Heart left ventricle (tissue), 16 donors: ENCODE data around the gene RNH1. TPM values are rescaled to one million over a fixed set of nuclear protein-coding genes. Genes with fewer than 3 reads are reported as not detected.
"Not testable (repeated sequence)": the region's sequence is repeated elsewhere in the genome, so short reads cannot be mapped to it uniquely, and the experiment has no call there.

Experiments used
- ATAC-seq, 4 donors: fragments of 200-7000 bp; cut with Tn5 transposase; one replicate each; pipeline ENCODE4 v1.9.1; 2020 to 2022; ENCODE audit warnings: moderate library complexity in 4 of 4, mild to moderate bottlenecking in 3 of 4, moderate number of reproducible peaks in 1 of 4
- DNase-seq, 5 donors: peaks; one replicate each; pipeline ENCODE4 v3.0.0-alpha.2; 2020
- H3K27ac ChIP-seq, 12 donors: fragments of 200-600 bp; sonication (generic) in 4 of 12; one replicate each; pipeline versions ENCODE4 v1.5.0 to v1.8.0; 2016 to 2022; ENCODE audit warnings: mild to moderate bottlenecking in 2 of 12
- H3K27me3 ChIP-seq, 9 donors: fragments of 200-600 bp; sonication (generic) in 2 of 9; one replicate each; pipeline versions ENCODE4 v1.5.1 to v1.8.0; 2016 to 2022; ENCODE audit warnings: mild to moderate bottlenecking in 3 of 9
- H3K36me3 ChIP-seq, 9 donors: fragments of 200-600 bp; sonication (generic) in 2 of 9; one replicate each; pipeline versions ENCODE4 v1.5.0 to v1.8.0; 2018 to 2022; ENCODE audit warnings: mild to moderate bottlenecking in 2 of 9
- H3K4me1 ChIP-seq, 12 donors: fragments of 200-600 bp; sonication (generic) in 4 of 12; one replicate each; pipeline versions ENCODE4 v1.5.0 to v1.8.0; 2016 to 2022; ENCODE audit warnings: mild to moderate bottlenecking in 3 of 12
- H3K4me3 ChIP-seq, 12 donors: fragments of 200-600 bp; sonication (generic) in 4 of 12; one replicate each; pipeline versions ENCODE4 v1.5.0 to v1.8.0; 2017 to 2022; ENCODE audit warnings: mild to moderate bottlenecking in 9 of 12, moderate library complexity in 4 of 12
- H3K9me3 ChIP-seq, 12 donors: fragments of 200-600 bp; sonication (generic) in 4 of 12; one replicate each; pipeline versions ENCODE4 v1.5.0 to v1.8.0; 2016 to 2022; ENCODE audit warnings: mild to moderate bottlenecking in 1 of 12
- POLR2A ChIP-seq, 2 donors: fragments of 450-650 bp; IDR thresholded peaks; one replicate each; pipeline ENCODE4 v1.6.1; 2017; ENCODE audit warnings: antibody characterized with exemption in 2 of 2, mild to moderate bottlenecking in 2 of 2, moderate library complexity in 2 of 2
- WGBS, 4 donors: extraction: QIAGEN DNeasy Blood & Tissue Kit in 2 of 4; methylation state at CpG; one replicate each; pipeline versions ENCODE4 v1.1.5 to v1.1.7; 2013 to 2018; 5-methylcytosine and 5-hydroxymethylcytosine counted together
- intact Hi-C, 10 donors: fragments of 100-400 bp; cut with DNase I; formaldehyde crosslinking; loops; one replicate each; pipeline versions ENCODE4 v1.11.1 to v1.14.2; 2022
- polyA plus RNA-seq, 2 donors: library from polyadenylated mRNA; stranded (reverse); fragments of 200-250 nt; gene quantifications; one replicate each; pipeline ENCODE4 v1.2.3, GENCODE V29; 2013
- total RNA-seq, 9 donors: library from RNA; depleted of rRNA in 2 of 9; stranded (reverse); fragments of >200 nt in 2 of 9; fragmentation: NEBNext Ultra II Directional in 3 of 9; extraction: Animal tissue kit (Norgen Biotek cat#: 25700) in 3 of 9; gene quantifications; one replicate each; pipeline versions ENCODE4 v1.1.0 to v1.2.4, GENCODE V29; 2016 to 2023
- TF ChIP-seq, protein P1 (sequence below), 12 donors: fragments of 200-600 bp; sonication (generic) in 4 of 12; IDR thresholded peaks; one replicate each; pipeline versions ENCODE4 v1.5.0 to v1.8.0; 2018 to 2022; ENCODE audit warnings: antibody characterized with exemption in 12 of 12, mild to moderate bottlenecking in 5 of 12
- donor health status: ischemic (EF 13 %, LVEDD 7.1; RV severe dilation, severe dysfunction).
- donor health status: healthy with polysubstance abuse.
- donor health status: DM: no; HTN: yes; CAD: no.
- donor health status: DM: no; HTN: no; CAD: no.
- donor health status: ischemic (EF 25% LVEDD 6.9; RV normal size, moderate dysfunction).
- donor health status: ischemic (EF 25% LVEDD 5.7; RV mildly dilated, moderate dysfunction).
- donor health status: healthy.
- donor health status: DM: yes; HTN: yes; CAD: no.
- donor health status: ischemic (EF 35%, LVEDD 5.7; RV mildly dilated, moderate dysfunction).
- donor health status: nonischemic (EF 11% LVEDD 7.7; RV severe dilation, severe dysfunction).
- donor health status: DM: yes; HTN: yes; CAD: no.
- donor health status: PGD.
- donor health status: ischemic (EF 29% LVEDD 5.4; RV normal size, mild dysfunction).
- donor health status: nonischemic (EF 23%, LVEDD 6.1; RV moderate dilation, normal function).

The RNH1 gene
- total and polyA plus RNA-seq, 11 donors = 58.2 to 247 (median 158) TPM

DNA sequence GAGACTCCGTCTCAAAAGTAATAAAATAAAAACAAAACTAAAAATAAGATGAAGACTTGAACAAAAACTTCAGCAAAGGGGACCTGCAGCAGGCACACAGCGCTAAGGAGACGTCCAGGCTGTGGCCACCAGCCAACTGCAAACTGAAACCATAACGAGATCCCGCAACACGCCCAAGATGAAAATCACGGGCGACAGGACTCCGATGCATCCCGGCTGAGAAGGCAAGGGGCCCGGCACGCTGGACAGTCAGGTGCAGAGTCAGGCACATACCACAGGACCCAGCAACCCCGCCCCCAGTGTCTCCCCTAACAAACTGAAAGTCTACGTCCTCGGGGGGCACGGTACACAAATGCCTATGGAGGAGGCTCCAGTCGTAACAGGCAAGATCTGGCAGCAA, 19.1 kb upstream of the RNH1 start:
- no peak for DNase-seq
- intact Hi-C loops = no loop called here
- TF ChIP-seq POLR2A (IDR thresholded peaks at IDR 0.05) = no peak
- TF ChIP-seq, protein P1, sequence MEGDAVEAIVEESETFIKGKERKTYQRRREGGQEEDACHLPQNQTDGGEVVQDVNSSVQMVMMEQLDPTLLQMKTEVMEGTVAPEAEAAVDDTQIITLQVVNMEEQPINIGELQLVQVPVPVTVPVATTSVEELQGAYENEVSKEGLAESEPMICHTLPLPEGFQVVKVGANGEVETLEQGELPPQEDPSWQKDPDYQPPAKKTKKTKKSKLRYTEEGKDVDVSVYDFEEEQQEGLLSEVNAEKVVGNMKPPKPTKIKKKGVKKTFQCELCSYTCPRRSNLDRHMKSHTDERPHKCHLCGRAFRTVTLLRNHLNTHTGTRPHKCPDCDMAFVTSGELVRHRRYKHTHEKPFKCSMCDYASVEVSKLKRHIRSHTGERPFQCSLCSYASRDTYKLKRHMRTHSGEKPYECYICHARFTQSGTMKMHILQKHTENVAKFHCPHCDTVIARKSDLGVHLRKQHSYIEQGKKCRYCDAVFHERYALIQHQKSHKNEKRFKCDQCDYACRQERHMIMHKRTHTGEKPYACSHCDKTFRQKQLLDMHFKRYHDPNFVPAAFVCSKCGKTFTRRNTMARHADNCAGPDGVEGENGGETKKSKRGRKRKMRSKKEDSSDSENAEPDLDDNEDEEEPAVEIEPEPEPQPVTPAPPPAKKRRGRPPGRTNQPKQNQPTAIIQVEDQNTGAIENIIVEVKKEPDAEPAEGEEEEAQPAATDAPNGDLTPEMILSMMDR (IDR thresholded peaks at IDR 0.05) = no peak

DNA sequence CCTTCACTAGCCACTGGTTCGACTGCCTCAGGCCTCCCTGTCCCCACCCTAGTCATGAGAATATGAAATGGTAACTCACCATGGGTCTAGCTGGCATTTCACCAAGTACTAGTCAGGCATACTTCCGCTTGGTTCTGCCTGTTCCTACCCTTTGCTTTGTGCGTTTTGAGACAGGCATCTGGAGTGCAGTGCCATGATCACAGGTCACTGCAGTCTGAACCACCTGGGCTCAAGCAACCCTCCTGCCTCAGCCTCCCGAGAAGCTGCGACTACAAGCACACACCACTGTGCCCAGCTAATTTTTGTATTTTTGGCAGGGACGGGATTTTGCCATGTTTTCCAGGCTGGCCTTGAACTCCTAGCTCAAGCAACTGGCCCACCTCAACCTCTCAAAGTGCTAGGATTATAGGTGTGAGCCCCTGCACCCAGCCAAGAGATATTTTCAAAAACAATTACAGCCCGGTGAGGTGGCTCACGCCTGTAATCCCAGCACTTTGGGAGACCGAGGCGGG, 14.2 kb upstream of the RNH1 start:
- no peak for DNase-seq
- whole genome bisulfite sequencing, 4 donors = 90 to 91% (median 90%) methylated on average over 10 of the region's 10 CpGs
- H3K36me3 ChIP-seq = no peaks in the 10 kb centered on the region
- TF ChIP-seq, protein P1 (IDR thresholded peaks at IDR 0.05) = no peak
- TF ChIP-seq POLR2A (IDR thresholded peaks at IDR 0.05) = no peak
- no peak overlapping the region for H3K4me3 ChIP-seq
- H3K9me3 ChIP-seq = peaks cover 0 to 11% (median 0%) of the 10 kb centered on the region in 12 donors
- H3K27ac ChIP-seq = no peak overlapping the region
- peaks cover 0 to 10% (median 4%) of the 10 kb centered on the region in 12 donors for H3K4me1 ChIP-seq
- H3K27me3 ChIP-seq = no peaks in the 10 kb centered on the region
- no peak for ATAC-seq
- intact Hi-C loops = no loop called here

More for the DNA sequence above, 19.1 kb upstream of the RNH1 start:
- no peaks in the 10 kb centered on the region for H3K27me3 ChIP-seq
- 79 to 84% (median 82%) methylated on average over 14 to 17 of the region's 17 CpGs for WGBS, 4 donors
- H3K4me1 ChIP-seq = no peaks in the 10 kb centered on the region
- H3K27ac ChIP-seq = no peak overlapping the region
- H3K4me3 ChIP-seq = no peak overlapping the region
- H3K9me3 ChIP-seq = no peaks in the 10 kb centered on the region
- H3K36me3 ChIP-seq = peaks cover 0 to 3% (median 0%) of the 10 kb centered on the region in 9 donors
- ATAC-seq = no peak

DNA sequence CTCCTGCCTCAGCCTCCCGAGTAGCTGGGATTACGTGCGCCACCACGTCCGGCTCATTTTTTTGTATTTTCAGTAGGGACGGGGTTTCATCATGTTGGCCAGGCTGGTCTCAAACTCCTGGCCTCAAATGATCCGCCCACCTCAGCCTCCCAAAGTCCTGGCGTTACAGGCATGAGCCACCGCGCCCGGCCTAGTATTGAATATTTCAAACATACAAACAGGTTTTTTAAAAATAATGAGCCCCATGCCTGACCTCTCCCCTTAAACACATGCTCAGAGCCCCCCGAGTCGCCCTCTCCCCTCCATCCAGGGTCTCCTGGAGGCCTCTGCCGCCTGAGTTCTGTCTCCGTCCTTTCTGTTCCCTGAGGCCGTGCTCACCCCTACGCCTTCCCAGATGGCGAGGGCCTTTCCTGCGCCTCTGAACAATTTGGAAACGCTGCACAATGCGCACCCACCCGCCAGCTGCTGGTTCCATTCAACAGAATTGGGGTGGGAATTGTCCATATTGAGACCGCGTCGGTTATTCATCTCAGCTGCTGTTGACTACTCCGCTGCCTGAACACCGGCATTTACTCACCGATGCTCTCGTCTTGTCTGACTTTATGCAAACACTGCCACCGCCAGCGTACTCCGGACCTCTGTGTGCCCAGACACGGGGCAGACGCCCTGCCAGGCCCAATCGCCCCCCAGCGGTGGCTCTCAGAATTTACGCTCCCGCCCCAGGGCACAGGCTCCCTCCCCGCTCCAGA, 13.6 kb upstream of the RNH1 start:
- H3K9me3 ChIP-seq = peaks cover 0 to 14% (median 0%) of the 10 kb centered on the region in 12 donors
- ATAC-seq (no peak), DNase-seq (peak in 1 of 5 donors; percentile 27)
- no peaks in the 10 kb centered on the region for H3K27me3 ChIP-seq
- no peak overlapping the region for H3K4me3 ChIP-seq
- H3K4me1 ChIP-seq = peaks cover 0 to 10% (median 4%) of the 10 kb centered on the region in 12 donors
- H3K36me3 ChIP-seq = no peaks in the 10 kb centered on the region
- intact Hi-C loops = no loop called here
- TF ChIP-seq POLR2A (IDR thresholded peaks at IDR 0.05) = no peak
- TF ChIP-seq, protein P1 (IDR thresholded peaks at IDR 0.05) = no peak
- 92 to 93% (median 93%) methylated on average over 39 of the region's 39 CpGs for WGBS, 4 donors
- no peak overlapping the region for H3K27ac ChIP-seq

DNA sequence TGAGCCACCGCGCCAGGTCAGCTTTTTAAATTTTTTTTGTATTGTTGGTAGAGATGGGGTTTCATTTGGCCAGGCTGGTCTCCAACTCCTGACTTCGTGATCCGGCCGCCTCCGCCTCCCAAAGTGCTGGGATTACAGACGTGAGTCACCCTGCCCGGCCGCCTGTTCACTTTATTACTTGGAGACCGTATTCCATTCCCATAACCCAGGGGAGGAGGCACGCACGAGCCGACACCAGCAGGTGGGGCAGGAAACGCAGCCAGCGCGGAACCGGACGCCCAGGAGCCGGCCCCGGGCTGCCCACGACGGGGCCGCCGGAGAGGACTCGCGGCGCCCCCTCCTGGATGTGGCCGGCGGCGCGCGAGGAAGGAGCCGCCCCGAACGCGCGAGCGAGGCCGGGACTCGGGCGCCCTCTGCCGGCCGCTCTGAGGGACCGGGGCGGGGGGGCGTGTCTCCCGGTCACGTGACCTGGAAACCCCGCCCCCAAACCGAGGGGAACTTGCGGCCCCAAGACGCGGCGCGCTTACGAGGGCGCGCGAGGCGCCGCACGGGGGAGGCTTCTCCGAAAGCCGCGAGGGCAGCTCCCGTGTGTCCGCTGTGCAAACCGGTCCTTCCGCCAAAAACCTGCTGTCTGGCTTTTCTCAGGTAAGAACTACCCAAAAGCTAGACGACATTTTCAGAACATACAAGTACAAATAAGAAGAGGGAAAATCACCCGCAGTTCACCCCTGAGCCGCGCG, 11.6 kb upstream of the RNH1 start:
- peak overlapping the region in 10 of 12 donors; percentile 2 to 49 (median 32) for H3K4me3 ChIP-seq
- peak overlapping the region in 11 of 12 donors; percentile 34 to 83 (median 73) for H3K27ac ChIP-seq
- WGBS, 4 donors = 6 to 19% (median 10%) methylated on average over 25 to 74 of the region's 74 CpGs
- H3K4me1 ChIP-seq = peaks cover 0 to 10% (median 4%) of the 10 kb centered on the region in 12 donors
- peaks cover 0 to 16% (median 9%) of the 10 kb centered on the region in 9 donors for H3K36me3 ChIP-seq
- peak; percentile 85 to 98 (median 98) for ATAC-seq
- TF ChIP-seq, protein P1 (IDR thresholded peaks at IDR 0.05) = peak in 11 of 12 donors; percentile 96 to 100 (median 100)
- peak in 1 of 2 donors; percentile 61 for TF ChIP-seq POLR2A (IDR thresholded peaks at IDR 0.05)
- peak; percentile 86 to 95 (median 92) for DNase-seq
- intact Hi-C loops = loop anchor here in 4 of 10 donors (1.0 to 10.0 kb wide), 5 partner anchors 12 to 314 kb away; partner anchors contain the start of genes BET1L (in 1 of the 4) and RIC8A (in 1 of the 4)
- H3K9me3 ChIP-seq = peaks cover 0 to 14% (median 0%) of the 10 kb centered on the region in 12 donors
- H3K27me3 ChIP-seq = no peaks in the 10 kb centered on the region

DNA sequence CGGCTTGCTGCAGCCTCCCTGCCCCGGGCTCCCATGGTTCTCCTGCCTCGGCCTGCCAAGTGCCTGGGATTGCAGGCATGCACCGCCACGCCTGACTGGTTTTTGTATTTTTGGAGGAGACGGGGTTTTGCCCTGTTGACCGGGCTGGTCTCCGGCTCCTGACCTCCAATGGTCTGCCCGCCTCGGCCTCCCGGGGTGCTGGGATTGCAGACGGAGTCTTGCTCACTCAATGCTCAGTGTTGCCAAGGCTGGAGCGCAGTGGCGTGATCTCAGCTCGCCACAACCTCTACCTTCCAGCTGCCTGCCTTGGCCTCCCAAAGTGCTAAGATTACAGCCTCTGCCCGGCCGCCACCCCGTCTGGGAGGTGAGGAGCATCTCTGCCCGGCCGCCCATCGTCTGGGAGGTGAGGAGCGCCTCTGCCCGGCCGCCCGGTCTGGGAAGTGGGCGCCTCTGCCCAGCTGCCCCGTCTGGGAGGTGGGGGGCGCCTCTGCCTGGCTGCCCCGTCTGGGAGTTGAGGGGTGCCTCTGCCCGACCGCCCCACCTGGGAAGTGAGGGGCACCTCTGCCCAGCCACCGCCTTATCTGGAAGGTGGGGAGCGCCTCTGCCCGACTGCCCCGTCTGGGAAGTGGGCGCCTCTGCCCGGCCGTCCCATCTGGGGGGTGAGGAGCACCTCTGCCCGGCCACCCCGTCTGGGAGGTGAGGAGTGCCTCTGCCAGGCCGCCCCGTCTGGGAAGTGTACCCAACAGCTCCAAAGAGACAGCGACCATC, 10.1 kb upstream of the RNH1 start:
- not testable (repeated sequence) for ATAC-seq, H3K27me3 ChIP-seq, H3K4me1 ChIP-seq, H3K4me3 ChIP-seq
- peaks cover 0 to 14% (median 0%) of the 10 kb centered on the region in 12 donors for H3K9me3 ChIP-seq
- intact Hi-C loops = loop anchor here in 3 of 10 donors (5.0 to 10.0 kb wide), 3 partner anchors 110 to 312 kb away; partner anchors contain the start of genes BET1L (in 1 of the 3) and RIC8A (in 1 of the 3)
- peak in 2 of 5 donors; percentile 29 to 68 for DNase-seq
- 95 to 98% (median 95%) methylated on average over 33 to 43 of the region's 43 CpGs for whole genome bisulfite sequencing, 4 donors
- H3K36me3 ChIP-seq = peaks cover 0 to 20% (median 15%) of the 10 kb centered on the region in 9 donors
- H3K27ac ChIP-seq = peak overlapping the region in 1 of 12 donors; percentile 83
